Fibroblast of lung (primary cell): ENCODE data around the gene OR2V1.

Experiments used
- CTCF ChIP-seq, 2 donors: IDR thresholded peaks in 1 of 2; conservative IDR thresholded peaks in 1 of 2; 1 replicate in 1 of 2; 2 replicates in 1 of 2; pipeline ENCODE4 v1.5.1; 2011 to 2012; ENCODE audit warnings: low read length in 2 of 2, control low read depth in 1 of 2, inconsistent platforms in 1 of 2, low read depth in 1 of 2, mild to moderate bottlenecking in 1 of 2
- EZH2 ChIP-seq: IDR thresholded peaks from 2 replicates; pipeline ENCODE4 v1.5.1; 2012; ENCODE audit warnings: low read length, control low read depth, mild to moderate bottlenecking; ENCODE audit errors: missing control alignments

- TF ChIP-seq EZH2, result no peak
- no peak for TF ChIP-seq CTCF (conservative IDR thresholded peaks at IDR 0.05 in 1 of 2, IDR thresholded peaks at IDR 0.05 in 1 of 2; ENCODE audit: low read depth in 1 of 2, low read length in 2 of 2)
Measured at GRCh38 chr5:181138258-181138657, 7.3 kb upstream of the OR2V1 start.
